SJSA1 (cell line): ENCODE data around the gene NUP98. TPM values are rescaled to one million over a fixed set of nuclear protein-coding genes. Genes with fewer than 3 reads are reported as not detected.
A peak's percentile ranks its signal among the peaks of the same experiment; 100 is the strongest.
"Not testable (repeated sequence)": the region's sequence is repeated elsewhere in the genome, so short reads cannot be mapped to it uniquely, and the experiment has no call there.

ENCODE experiments used
- DNase-seq, 2 experiments: peaks; one replicate each; pipeline ENCODE4 v3.0.0-alpha.2; 2015 to 2020; ENCODE audit warnings: low spot score in 2 of 2, low read depth in 1 of 2
- H3K27ac ChIP-seq: fragments of 250-450 bp; sonication (Bioruptor Pico); 2 replicates; pipeline ENCODE4 v1.5.1; 2020; ENCODE audit warnings: mild to moderate bottlenecking, moderate library complexity
- H3K27me3 ChIP-seq: fragments of 250-450 bp; sonication (Bioruptor Pico); replicated peaks from 2 replicates; pipeline ENCODE4 v1.5.1; 2020; ENCODE audit warnings: mild to moderate bottlenecking, moderate library complexity
- H3K36me3 ChIP-seq: fragments of 250-450 bp; sonication (Bioruptor Pico); 2 replicates; pipeline ENCODE4 v1.5.1; 2020; ENCODE audit warnings: mild to moderate bottlenecking
- H3K4me1 ChIP-seq: fragments of 250-450 bp; sonication (Bioruptor Pico); replicated peaks from 2 replicates; pipeline ENCODE4 v1.6.1; 2021; ENCODE audit warnings: mild to moderate bottlenecking
- H3K4me3 ChIP-seq: fragments of 250-450 bp; sonication (Bioruptor Pico); 2 replicates; pipeline ENCODE4 v1.5.1; 2020; ENCODE audit warnings: mild to moderate bottlenecking
- H3K9me3 ChIP-seq: fragments of 250-450 bp; sonication (Bioruptor Pico); replicated peaks from 2 replicates; pipeline ENCODE4 v1.5.1; 2020; ENCODE audit warnings: mild to moderate bottlenecking
- total RNA-seq: library from RNA; depleted of rRNA; stranded (reverse); fragments of >200 nt; shearing (Covaris generic); gene quantifications from 2 replicates; pipeline ENCODE4 v1.2.3, GENCODE V29; 2014

Gene NUP98
- total RNA-seq, 1 experiment from 2014 or later = 186 TPM

DNA sequence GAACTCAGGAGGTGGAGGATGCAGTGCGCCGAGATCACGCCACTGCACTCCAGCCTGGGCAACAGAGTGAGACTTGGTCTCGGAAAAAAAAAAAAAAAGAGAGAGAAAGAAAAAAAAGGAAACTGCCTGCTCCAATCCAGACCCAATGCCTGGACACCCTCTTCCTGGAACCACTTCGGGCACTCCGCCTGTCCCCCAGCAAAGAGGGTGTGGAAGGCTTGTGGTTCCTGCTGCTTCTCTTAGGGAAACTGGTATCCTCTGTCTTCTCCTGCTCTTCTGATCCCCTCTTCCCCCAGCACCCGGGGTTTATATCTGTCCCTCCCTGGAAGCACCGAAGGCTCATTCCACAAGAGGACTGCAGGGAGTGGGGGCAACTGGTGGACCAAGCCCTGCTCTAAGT is 139.1 kb downstream of the NUP98 start:
- Histone ChIP-seq H3K9me3 (no peaks in the 10 kb centered on the region), H3K27ac (no peak overlapping the region), H3K36me3 (no peaks in the 10 kb centered on the region), H3K4me3 (no peak overlapping the region), H3K27me3 (peaks cover 16% of the 10 kb centered on the region), H3K4me1 (no peaks in the 10 kb centered on the region)
- no peak for DNase-seq

DNA sequence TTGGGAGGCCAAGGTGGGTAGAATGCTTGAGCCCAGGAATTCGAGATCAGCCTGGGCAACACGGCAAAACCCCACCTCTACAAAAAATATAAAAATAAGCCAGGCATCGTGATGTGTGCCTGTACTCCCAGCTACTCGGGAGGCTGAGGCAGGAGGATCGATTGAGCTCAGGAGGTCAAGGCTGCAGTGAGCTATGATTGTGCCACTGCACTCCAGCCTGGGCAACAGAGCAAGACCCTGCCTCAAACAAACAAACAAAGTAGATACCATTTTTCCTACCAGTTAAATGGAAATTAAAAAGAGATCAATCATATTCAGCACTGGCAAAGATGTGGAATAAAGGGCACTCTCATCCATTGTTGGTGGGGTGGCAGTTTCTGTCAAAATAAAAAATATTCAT is 140.0 kb downstream of the NUP98 start:
- DNase-seq, H3K4me3 ChIP-seq, H3K27ac ChIP-seq, H3K4me1 ChIP-seq, H3K36me3 ChIP-seq, H3K9me3 ChIP-seq: not testable (repeated sequence)
- H3K27me3 ChIP-seq = peaks cover 16% of the 10 kb centered on the region

DNA sequence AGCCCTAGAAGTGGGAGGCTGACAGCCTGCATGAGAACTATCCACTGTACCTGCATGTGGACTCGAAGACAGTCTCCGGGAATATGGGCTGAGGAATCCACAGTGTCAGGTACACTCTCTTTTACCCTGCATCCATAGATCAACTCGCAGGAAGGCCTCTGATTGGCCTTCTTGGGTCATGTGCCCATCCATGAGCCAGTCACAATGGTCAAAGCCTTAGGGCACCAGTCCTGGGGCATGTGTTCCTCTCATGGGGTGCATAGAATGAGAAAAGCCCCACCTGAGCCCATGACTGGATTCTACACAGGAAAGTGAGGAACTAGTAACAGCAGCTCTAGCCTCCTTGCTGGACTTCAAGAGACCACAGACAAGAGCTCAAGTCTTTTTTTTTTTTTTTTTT is 141.8 kb downstream of the NUP98 start:
- no peaks in the 10 kb centered on the region for H3K36me3 ChIP-seq
- no peaks in the 10 kb centered on the region for H3K9me3 ChIP-seq
- H3K4me1 ChIP-seq = no peaks in the 10 kb centered on the region
- H3K27ac ChIP-seq = no peak overlapping the region
- no peak for DNase-seq
- no peak overlapping the region for H3K4me3 ChIP-seq
- H3K27me3 ChIP-seq = peaks cover 16% of the 10 kb centered on the region

DNA sequence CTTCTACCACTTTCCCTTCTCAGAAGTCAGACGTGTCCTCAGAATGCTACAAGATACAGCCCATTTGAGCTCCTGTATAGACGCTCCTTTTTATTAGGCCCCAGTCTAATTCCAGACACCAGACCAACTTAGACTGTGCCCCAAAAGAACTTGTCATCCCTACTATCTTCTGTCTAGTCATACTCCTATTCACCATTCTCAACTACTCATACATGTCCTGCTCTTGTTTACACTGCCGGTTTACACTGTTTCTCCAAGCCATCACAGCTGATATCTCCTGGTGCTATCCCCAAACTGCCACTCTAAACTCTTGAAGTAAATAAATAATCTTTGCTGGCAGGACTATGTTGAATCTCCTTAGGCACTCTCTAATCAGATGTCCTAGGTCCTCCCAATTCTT is 144.8 kb downstream of the NUP98 start:
- H3K4me3 ChIP-seq, H3K27ac ChIP-seq, H3K36me3 ChIP-seq, DNase-seq, H3K4me1 ChIP-seq, H3K9me3 ChIP-seq: not testable (repeated sequence)
- H3K27me3 ChIP-seq = peaks cover 24% of the 10 kb centered on the region

DNA sequence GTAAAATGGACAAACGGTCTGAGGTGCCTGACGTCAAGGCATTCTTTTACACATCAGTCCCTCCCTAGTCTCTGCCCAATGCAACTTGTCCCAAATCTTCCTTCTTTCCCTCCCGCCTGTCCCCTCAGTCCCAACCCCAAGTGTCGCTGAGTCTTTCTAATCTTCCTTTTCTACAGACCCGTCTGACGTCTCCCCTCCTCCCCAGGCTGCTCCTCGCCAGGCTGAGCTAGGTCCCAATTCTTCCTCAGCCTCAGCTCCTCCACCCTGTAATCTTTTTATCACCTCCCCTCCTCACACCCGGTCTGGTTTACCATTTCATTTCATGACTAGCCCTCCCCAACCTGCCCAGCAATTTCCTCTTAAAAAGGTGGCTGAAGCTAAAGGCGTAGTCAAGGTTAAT is 148.0 kb downstream of the NUP98 start:
- not testable (repeated sequence) for H3K4me3 ChIP-seq, H3K27ac ChIP-seq, H3K9me3 ChIP-seq, H3K36me3 ChIP-seq, DNase-seq, H3K4me1 ChIP-seq
- peaks cover 23% of the 10 kb centered on the region for H3K27me3 ChIP-seq

DNA sequence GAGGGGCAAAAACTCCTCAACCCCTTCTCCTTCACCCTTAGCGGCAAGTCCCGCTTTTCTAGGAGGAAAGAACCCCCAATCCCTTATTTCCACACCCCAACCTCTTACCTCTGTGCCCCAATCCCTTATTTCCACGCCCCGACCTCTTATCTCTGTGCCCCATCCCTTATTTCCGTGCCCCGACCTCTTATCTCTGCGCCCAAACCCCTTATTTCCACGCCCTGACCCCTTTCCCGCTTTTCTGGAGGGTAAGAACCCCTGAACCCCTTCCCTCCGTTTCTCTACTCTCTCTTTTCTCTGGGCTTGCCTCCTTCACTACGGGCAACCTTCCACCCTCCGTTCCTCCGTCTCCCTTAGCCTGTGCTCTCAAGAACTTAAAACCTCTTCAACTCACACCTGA is 148.5 kb downstream of the NUP98 start:
- not testable (repeated sequence) for H3K4me3 ChIP-seq, H3K9me3 ChIP-seq, H3K4me1 ChIP-seq, DNase-seq, H3K27ac ChIP-seq, H3K36me3 ChIP-seq
- peaks cover 25% of the 10 kb centered on the region for H3K27me3 ChIP-seq

DNA sequence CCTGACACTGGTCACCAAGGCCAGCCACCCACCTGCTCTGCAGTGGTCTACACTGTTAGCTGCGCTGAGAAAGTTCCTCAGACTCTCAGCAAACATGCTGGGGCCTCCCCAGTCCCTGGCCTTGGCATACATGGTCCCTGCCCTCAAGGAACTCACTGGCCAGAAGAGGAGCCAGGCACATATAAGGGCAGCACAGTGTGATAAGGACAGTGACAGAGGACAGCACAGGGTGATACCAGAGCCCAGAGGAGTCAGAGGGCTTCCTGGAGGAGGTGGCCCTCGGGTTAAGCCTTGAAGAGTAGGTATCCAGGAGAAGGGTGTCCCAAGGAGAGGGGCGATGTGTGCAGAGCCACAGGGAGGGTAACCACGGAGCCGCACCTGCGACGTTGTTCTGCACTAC is 151.8 kb downstream of the NUP98 start:
- 0 out of 2 replicates have a peak, but pooled peaks cover 6% of the 10 kb centered on the region for H3K9me3 ChIP-seq
- H3K36me3 ChIP-seq = peaks cover 3% of the 10 kb centered on the region; the same call in 1 of the 2 replicates
- peaks cover 13% of the 10 kb centered on the region for H3K4me1 ChIP-seq
- H3K4me3 ChIP-seq = no peak overlapping the region
- H3K27ac ChIP-seq = no peak overlapping the region
- peaks cover 52% of the 10 kb centered on the region for H3K27me3 ChIP-seq
- no peak for DNase-seq

DNA sequence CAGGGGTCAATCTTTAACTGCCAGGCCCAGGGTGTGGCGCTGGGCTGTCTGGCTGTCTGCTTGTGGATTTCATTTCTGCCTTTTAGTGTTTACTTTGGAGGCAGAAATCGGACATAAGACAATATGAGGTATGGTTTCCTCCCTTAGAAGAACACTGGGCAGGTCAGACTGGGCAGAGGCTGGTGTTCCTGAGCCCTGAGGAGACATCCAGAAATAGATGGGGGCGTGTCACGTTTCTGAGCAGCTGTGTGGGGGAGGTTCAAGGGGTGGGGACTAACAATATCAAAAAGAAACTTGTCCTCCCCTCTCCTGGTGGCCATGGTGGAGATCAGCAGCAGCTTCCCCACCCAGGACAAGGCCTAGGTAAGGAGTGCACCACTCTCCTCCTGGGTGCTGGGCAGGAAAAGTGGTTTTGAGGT is 152.5 kb downstream of the NUP98 start, which contains the start of gene ART1:
Gene ART1 (plus strand): TSS at position 312 of the 419 bp plus-strand sequence. CDS start 14,086 bp downstream, outside the sequence.
- Histone ChIP-seq H3K27ac (no peak within 1 kb of the TSS), H3K36me3 (peaks cover 3% of the 10 kb centered on the region; the same call in 1 of the 2 replicates), H3K9me3 (0 out of 2 replicates have a peak, but pooled peaks cover 6% of the 10 kb centered on the region), H3K4me1 (peaks cover 13% of the 10 kb centered on the region), H3K4me3 (no peak within 1 kb of the TSS), H3K27me3 (peaks cover 52% of the 10 kb centered on the region)
- DNase-seq = no peak

DNA sequence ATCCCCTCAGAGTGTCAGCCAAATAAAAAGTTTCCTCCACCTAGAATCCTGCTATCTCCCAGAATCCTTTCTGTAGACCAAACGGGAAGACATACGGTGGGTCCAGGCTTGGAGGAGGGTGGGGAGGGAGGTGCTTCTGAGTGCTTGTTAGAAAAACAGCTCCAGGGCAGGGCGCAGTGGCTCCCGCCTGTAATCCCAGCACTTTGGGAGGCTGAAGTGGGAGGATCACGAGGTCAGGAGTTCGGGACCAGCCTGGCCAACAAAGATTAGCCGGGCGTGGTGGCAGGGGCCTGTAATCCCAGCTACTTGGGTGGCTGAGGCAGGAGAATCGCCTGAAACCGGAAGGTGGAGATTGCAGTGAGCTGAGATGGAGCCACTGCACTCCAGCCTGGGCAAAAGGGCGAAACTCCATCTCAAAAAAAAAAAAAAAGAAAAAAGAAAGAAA is 154.2 kb downstream of the NUP98 start:
- H3K36me3 ChIP-seq, H3K9me3 ChIP-seq, H3K27ac ChIP-seq, H3K4me3 ChIP-seq, DNase-seq: not testable (repeated sequence)
- Histone ChIP-seq H3K4me1 (peaks cover 13% of the 10 kb centered on the region), H3K27me3 (peaks cover 43% of the 10 kb centered on the region)

DNA sequence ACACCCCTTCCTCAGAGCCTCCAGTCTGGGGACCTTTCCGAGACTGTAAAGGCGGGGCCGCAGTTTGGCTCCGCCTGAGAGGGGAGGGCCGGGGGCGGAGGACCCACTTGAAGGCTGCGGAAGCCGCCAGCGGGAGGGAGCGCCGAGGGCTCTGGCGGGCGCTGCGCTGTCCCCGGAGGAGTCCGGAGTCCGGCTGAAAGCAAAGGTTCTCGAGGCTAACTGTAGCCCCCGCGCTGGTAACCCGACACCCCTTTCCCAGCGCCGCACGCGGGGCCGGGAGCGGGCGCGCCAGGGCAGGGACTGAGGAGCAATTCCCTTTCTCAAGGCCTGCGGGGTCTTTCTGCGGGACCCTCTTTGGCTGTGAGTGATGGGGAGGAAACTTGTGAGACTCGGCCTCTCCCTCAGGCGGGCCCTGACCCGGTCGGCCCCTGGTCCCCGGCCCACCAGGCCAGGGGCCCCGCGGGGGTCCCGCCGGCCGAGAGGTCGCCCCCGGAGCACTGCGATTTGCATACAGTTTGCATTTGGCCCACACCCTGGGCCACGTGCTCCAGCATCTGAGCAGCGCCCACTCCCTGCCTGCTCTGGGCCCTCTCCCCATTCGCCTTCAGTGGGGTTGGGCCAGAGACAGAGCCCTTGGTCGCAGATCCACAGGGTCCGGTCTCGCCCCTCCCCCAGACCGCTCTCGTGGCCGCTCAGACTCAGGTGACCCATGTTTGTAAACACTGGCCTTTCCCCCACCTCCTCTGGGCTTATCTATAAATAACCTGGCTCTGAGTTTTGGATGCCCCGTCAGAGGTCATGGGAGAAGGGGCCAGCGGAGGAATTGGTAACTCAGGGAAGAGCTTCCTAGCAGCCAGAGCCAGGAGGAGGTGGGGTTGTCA is 155.0 kb downstream of the NUP98 start:
- Histone ChIP-seq H3K4me1 (peaks cover 13% of the 10 kb centered on the region), H3K27ac (no peak overlapping the region)

DNA sequence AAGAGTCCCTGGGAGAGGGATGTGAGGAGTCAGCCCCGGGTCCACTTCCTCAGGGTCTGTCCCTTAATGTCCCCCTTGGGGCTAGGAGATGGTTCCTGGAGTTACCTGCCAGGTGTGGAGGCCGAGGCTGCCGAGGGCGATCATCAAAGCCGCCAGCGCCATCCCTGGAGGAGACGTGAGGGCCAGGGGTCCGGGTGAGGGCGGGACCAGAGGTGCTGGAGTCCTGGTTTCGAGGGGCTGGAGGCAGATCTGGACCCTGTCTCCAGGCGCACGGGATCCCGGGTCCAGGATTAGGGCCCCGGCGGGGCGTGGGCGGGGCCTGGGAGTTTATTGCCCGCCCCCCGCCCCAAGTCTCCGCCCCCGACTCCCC is 155.7 kb downstream of the NUP98 start, which contains the start of gene ART5:
Gene ART5 (minus strand): TSS at position 292 of the 370 bp plus-strand sequence. CDS start 130 bp downstream, at position 162.
- DNase-seq = no peak
- no peak within 1 kb of the TSS for H3K27ac ChIP-seq
- peaks cover 13% of the 10 kb centered on the region for H3K4me1 ChIP-seq
- H3K9me3 ChIP-seq = 0 out of 2 replicates have a peak, but pooled peaks cover 6% of the 10 kb centered on the region
- peaks cover 40% of the 10 kb centered on the region for H3K27me3 ChIP-seq
- peaks cover 3% of the 10 kb centered on the region; the same call in 1 of the 2 replicates for H3K36me3 ChIP-seq
- H3K4me3 ChIP-seq = peak within 1 kb of the TSS; percentile 29

More for the DNA sequence above, 155.0 kb downstream of the NUP98 start:
- peaks cover 39% of the 10 kb centered on the region for H3K27me3 ChIP-seq
- H3K9me3 ChIP-seq = 0 out of 2 replicates have a peak, but pooled peaks cover 6% of the 10 kb centered on the region
- H3K36me3 ChIP-seq = peaks cover 3% of the 10 kb centered on the region; the same call in 1 of the 2 replicates
- DNase-seq = peak; percentile 63 to 78
- peak overlapping the region; percentile 29 for H3K4me3 ChIP-seq

DNA sequence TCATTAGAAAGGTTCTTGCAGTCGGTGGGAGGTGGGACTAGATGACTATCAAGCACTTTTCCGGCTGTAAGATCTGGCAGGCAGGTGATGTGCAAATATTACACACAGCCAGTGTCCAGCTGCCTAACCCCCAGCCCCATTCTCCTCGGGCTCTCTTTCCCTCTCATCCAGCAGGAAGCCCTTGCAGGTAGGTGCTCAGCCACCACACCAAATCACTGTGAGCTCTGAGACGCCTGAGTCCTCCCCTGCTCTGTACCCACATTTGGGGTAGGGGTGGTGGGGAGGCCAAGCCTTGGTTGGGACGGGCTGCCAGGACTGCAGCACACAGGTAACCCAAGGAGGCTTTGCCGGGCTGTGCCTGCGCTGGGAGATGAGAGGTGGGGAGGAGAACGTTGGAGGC is 156.2 kb downstream of the NUP98 start:
- DNase-seq = no peak
- Histone ChIP-seq H3K36me3 (peaks cover 3% of the 10 kb centered on the region; the same call in 1 of the 2 replicates), H3K27ac (no peak overlapping the region), H3K4me1 (peaks cover 13% of the 10 kb centered on the region), H3K4me3 (no peak overlapping the region), H3K9me3 (0 out of 2 replicates have a peak, but pooled peaks cover 6% of the 10 kb centered on the region), H3K27me3 (peaks cover 38% of the 10 kb centered on the region)

DNA sequence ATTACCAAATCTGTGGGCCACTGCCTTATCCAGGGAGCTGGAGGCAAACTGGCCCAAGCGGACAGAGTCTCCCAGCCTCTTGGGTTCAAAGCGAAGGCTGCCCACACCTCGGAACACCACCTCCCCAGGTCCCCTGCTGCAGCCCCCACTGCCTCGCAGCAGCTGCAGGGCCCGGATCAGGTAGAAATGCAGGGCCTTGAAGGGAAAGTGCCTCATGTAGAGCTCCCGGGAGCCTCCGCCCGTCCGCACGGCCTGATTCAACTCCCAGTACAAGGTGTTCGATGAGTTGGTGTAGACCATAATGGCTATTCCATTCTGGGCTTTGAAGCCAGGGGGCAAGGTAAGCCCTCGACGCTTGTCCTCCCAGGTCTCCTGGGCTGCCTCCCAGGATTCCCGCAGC is 157.5 kb downstream of the NUP98 start:
- Histone ChIP-seq H3K9me3 (0 out of 2 replicates have a peak, but pooled peaks cover 6% of the 10 kb centered on the region), H3K27ac (no peak overlapping the region), H3K4me1 (peaks cover 13% of the 10 kb centered on the region), H3K36me3 (peaks cover 3% of the 10 kb centered on the region; the same call in 1 of the 2 replicates), H3K4me3 (no peak overlapping the region), H3K27me3 (peaks cover 39% of the 10 kb centered on the region)
- DNase-seq = no peak

DNA sequence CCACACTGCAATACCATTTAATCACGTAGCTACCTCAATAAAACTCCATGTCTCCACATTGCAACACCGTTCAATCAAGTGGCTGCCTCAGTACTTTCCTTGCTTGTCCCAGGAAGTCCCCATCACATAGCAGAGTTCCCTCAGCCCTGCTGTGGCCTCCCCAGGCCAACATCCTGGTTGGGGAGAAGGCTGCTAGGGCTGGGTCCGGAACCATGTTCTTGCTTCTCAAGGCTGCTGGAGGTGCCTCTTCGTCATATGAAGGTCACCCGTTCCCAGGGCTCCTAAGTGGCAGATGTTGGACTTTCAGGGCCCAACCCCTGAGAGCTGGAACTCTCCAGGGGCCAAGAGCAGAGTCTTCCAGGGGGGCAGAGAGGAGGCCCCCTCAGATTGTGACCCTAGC is 158.8 kb downstream of the NUP98 start:
- Histone ChIP-seq H3K4me1 (peaks cover 13% of the 10 kb centered on the region), H3K4me3 (no peak overlapping the region), H3K36me3 (peaks cover 3% of the 10 kb centered on the region; the same call in 1 of the 2 replicates), H3K9me3 (0 out of 2 replicates have a peak, but pooled peaks cover 5% of the 10 kb centered on the region), H3K27ac (no peak overlapping the region), H3K27me3 (peaks cover 32% of the 10 kb centered on the region)
- no peak for DNase-seq
